K562 (cell line): Measurements from ENCODE around the gene CLCN6. TPM values are rescaled to one million over a fixed set of nuclear protein-coding genes. Genes with fewer than 3 reads are reported as not detected.

ENCODE experiments used
- ATAC-seq: fragments of 200-7000 bp; cut with Tn5 transposase; 3 replicates; pipeline ENCODE4 v1.9.1; 2020; ENCODE audit warnings: moderate library complexity
- BruUV-seq: library from RNA; stranded (reverse); fragments of 400-500 nt; replicated peaks from 2 replicates; lab custom pipeline; 2021; lab: Mats Ljungman, UMichigan
- CTCF ChIA-PET: fragments of 300-600 bp; formaldehyde crosslinking; extraction: SDS; loops from one replicate; lab custom pipeline; 2021; ENCODE audit warnings: low intra/inter-chr PET ratio; lab: Yijun Ruan, JAX
- POLR2A ChIA-PET: fragments of 300-600, 350-650 bp; sonication (Branson Sonifier 250); formaldehyde crosslinking; extraction: SDS; loops from one replicate; lab custom pipeline; 2021; ENCODE audit warnings: antibody characterized with exemption, inconsistent platforms; lab: Yijun Ruan, JAX
- DNase-seq, 4 experiments: peaks; one replicate each; pipeline versions ENCODE4 v3.0.0 to v3.0.0-alpha.2; 2011 to 2018; ENCODE audit warnings: low spot score in 3 of 4, mixed read lengths in 3 of 4; ENCODE audit errors: extremely low read depth in 1 of 4
- FAIRE-seq: peaks from 2 replicates; lab custom pipeline; 2011; peaks lifted over from hg19 to GRCh38; lab: Jason Lieb, UNC
- H2AFZ ChIP-seq: 2 replicates; pipeline ENCODE4 v1.6.0; 2011; ENCODE audit warnings: low read depth, low read length, control low read depth, inconsistent platforms
- H3K27ac ChIP-seq: fragments of 200-600 bp; 3 replicates; pipeline ENCODE4 v1.8.0; 2011; ENCODE audit warnings: low read depth, mild to moderate bottlenecking, control low read depth, inconsistent platforms, low read length, moderate library complexity, mixed read lengths; ENCODE audit errors: extremely low read depth
- H3K27me3 ChIP-seq, 2 experiments: fragments of 300-600 bp in 1 of 2; 2 replicates in 1 of 2; 3 replicates in 1 of 2; pipeline versions ENCODE4 v1.6.0 to v1.8.0; 2011; ENCODE audit warnings: inconsistent platforms in 2 of 2, low read length in 2 of 2, mild to moderate bottlenecking in 1 of 2, mixed read lengths in 1 of 2, moderate library complexity in 1 of 2; ENCODE audit not compliant: control insufficient read depth in 2 of 2, insufficient read depth in 2 of 2
- H3K36me3 ChIP-seq: fragments of 300-600 bp; 3 replicates; pipeline ENCODE4 v1.8.0; 2011; ENCODE audit warnings: mild to moderate bottlenecking, low read length, inconsistent platforms; ENCODE audit not compliant: control insufficient read depth, insufficient read depth
- H3K4me1 ChIP-seq, 2 experiments: fragments of 200-600 bp in 1 of 2; replicated peaks in 1 of 2; 2 replicates in 1 of 2; 3 replicates in 1 of 2; pipeline versions ENCODE4 v1.5.1 to v1.8.0; 2011; ENCODE audit warnings: inconsistent platforms in 2 of 2, low read length in 2 of 2, mild to moderate bottlenecking in 1 of 2, mixed read lengths in 1 of 2, moderate library complexity in 1 of 2; ENCODE audit not compliant: control insufficient read depth in 2 of 2, insufficient read depth in 2 of 2
- H3K4me2 ChIP-seq: 2 replicates; pipeline ENCODE4 v1.6.1; 2011; ENCODE audit warnings: low read length, control low read depth, inconsistent platforms, mixed read lengths; ENCODE audit not compliant: insufficient read depth
- H3K4me3 ChIP-seq: fragments of 200-600 bp; sonication (generic), shearing (Covaris generic); 2 replicates; pipeline ENCODE4 v1.5.1; 2016; ENCODE audit warnings: control low read depth, inconsistent platforms
- H3K79me2 ChIP-seq: fragments of 200-600 bp; 3 replicates; pipeline ENCODE4 v1.8.0; 2011; ENCODE audit warnings: low read length, inconsistent platforms; ENCODE audit not compliant: control insufficient read depth, insufficient read depth
- H3K9ac ChIP-seq, 2 experiments: 2 replicates each; pipeline versions ENCODE4 v1.6.0 to v1.6.1; 2011; ENCODE audit warnings: low read depth in 2 of 2, low read length in 2 of 2, control low read depth in 1 of 2, inconsistent platforms in 1 of 2, mild to moderate bottlenecking in 1 of 2, mixed read lengths in 1 of 2; ENCODE audit not compliant: insufficient read depth in 1 of 2
- H3K9me1 ChIP-seq: one replicate; pipeline ENCODE4 v1.6.0; 2011; ENCODE audit warnings: inconsistent platforms, mild to moderate bottlenecking, low read length, moderate library complexity; ENCODE audit not compliant: control insufficient read depth, insufficient read depth
- H3K9me3 ChIP-seq: replicated peaks from 2 replicates; pipeline ENCODE4 v1.5.1; 2011; ENCODE audit warnings: low read depth, low read length, inconsistent platforms; ENCODE audit not compliant: control insufficient read depth, insufficient read depth
- H4K20me1 ChIP-seq: replicated peaks from 2 replicates; pipeline ENCODE4 v1.6.1; 2011; ENCODE audit warnings: low read length, inconsistent platforms, mixed read lengths; ENCODE audit not compliant: control insufficient read depth, insufficient read depth
- ATF4 ChIP-seq: fragments of 450-650 bp; formaldehyde crosslinking; IDR thresholded peaks from 2 replicates; pipeline ENCODE4 v1.4.0; 2022; ENCODE audit warnings: mild to moderate bottlenecking, moderate library complexity
- BCOR ChIP-seq: fragments of 450-650 bp; IDR thresholded peaks from 2 replicates; pipeline ENCODE4 v1.6.1; 2016
- BMI1 ChIP-seq: fragments of 150-350 bp; IDR thresholded peaks from 2 replicates; pipeline ENCODE4 v1.6.1; 2014; ENCODE audit warnings: low read length
- CBX1 ChIP-seq: sonication (generic); IDR thresholded peaks from 2 replicates; pipeline ENCODE4 v1.6.1; 2016; ENCODE audit warnings: antibody characterized with exemption, low read depth, mild to moderate bottlenecking
- CHD4 ChIP-seq: fragments of 200-600 bp; sonication (generic); IDR thresholded peaks from 3 replicates; pipeline ENCODE4 v1.6.1; 2012; ENCODE audit warnings: low read depth, mild to moderate bottlenecking, mixed read lengths, low read length, inconsistent platforms; ENCODE audit not compliant: insufficient read depth, insufficient replicate concordance, poor library complexity, severe bottlenecking
- HDAC2 ChIP-seq: fragments of 450-650 bp; IDR thresholded peaks from 2 replicates; pipeline ENCODE4 v1.6.1; 2016; ENCODE audit warnings: mild to moderate bottlenecking
- IRF2 ChIP-seq: sonication (generic); formaldehyde crosslinking; IDR thresholded peaks from 2 replicates; pipeline ENCODE4 v1.8.1; 2022; ENCODE audit warnings: mild to moderate bottlenecking, missing genetic modification reagents
- NUFIP1 ChIP-seq: fragments of 450-650 bp; IDR thresholded peaks from 2 replicates; pipeline ENCODE4 v1.6.1; 2018; ENCODE audit not compliant: partially characterized antibody
- RBM25 ChIP-seq: fragments of 200-400 bp; formaldehyde crosslinking; IDR thresholded peaks from 2 replicates; pipeline ENCODE4 v1.6.1; 2018; ENCODE audit warnings: low read length, low read depth, moderate library complexity; ENCODE audit not compliant: severe bottlenecking
- SMARCC2 ChIP-seq: fragments of 450-650 bp; IDR thresholded peaks from 2 replicates; pipeline ENCODE4 v1.6.1; 2017; ENCODE audit warnings: antibody characterized with exemption, moderate library complexity, mild to moderate bottlenecking, low read depth
- THRA ChIP-seq: fragments of 450-650 bp; IDR thresholded peaks from 2 replicates; pipeline ENCODE4 v1.6.1; 2017; ENCODE audit warnings: mild to moderate bottlenecking, moderate library complexity
- ZC3H11A ChIP-seq: IDR thresholded peaks from 2 replicates; pipeline ENCODE4 v1.6.1; 2012; ENCODE audit warnings: low read depth, low read length, improper control_type of control experiment
- ZFP91 ChIP-seq: sonication (generic); formaldehyde crosslinking; IDR thresholded peaks from 2 replicates; pipeline ENCODE4 v1.8.0; 2022; ENCODE audit warnings: mild to moderate bottlenecking, missing genetic modification reagents
- ZNF121 ChIP-seq: sonication (generic); formaldehyde crosslinking; conservative IDR thresholded peaks from 2 replicates; pipeline ENCODE4 v1.8.0; 2022; ENCODE audit warnings: missing genetic modification reagents
- ZNF197 ChIP-seq: fragments of 200-800 bp; sonication (Bioruptor generic); IDR thresholded peaks from 2 replicates; pipeline ENCODE4 v1.6.1; 2016; ENCODE audit warnings: low read depth, missing genetic modification characterization, missing compliant biosample characterization
- ZNF280B ChIP-seq: fragments of 250-450 bp; sonication (Bioruptor Pico); IDR thresholded peaks from 2 replicates; pipeline ENCODE4 v1.5.1; 2021; ENCODE audit warnings: mild to moderate bottlenecking
- WGBS: fragments of 100-300 bp; shearing (Covaris generic); methylation state at CpG from one replicate; pipeline ENCODE4 v1.1.6; 2016; ENCODE audit warnings: low coverage, mixed read lengths; ENCODE audit not compliant: insufficient coverage; ENCODE audit errors: missing lambda C conversion rate; 5-methylcytosine and 5-hydroxymethylcytosine counted together
- in situ Hi-C: fragments of 300-500 bp; cut with MboI; formaldehyde crosslinking; loops from 4 replicates; pipeline ENCODE4 v1.15.0; 2018; ENCODE audit warnings: inconsistent platforms, mixed read lengths
- intact Hi-C: fragments of 100-400 bp; cut with micrococcal nuclease; formaldehyde crosslinking; loops from 2 replicates; pipeline ENCODE4 v1.14.2; 2022
- polyA plus RNA-seq, 8 experiments: library from polyadenylated mRNA; depleted of rRNA in 4 of 8; stranded (reverse) in 5 of 8; unstranded in 3 of 8; fragments of >200 nt; fragmentation: Nextera tagmentation in 2 of 8; fragmentation: Illumina TruSeq in 1 of 8; extraction: Ambion mirVana in 2 of 8; extraction: Trizol in 1 of 8; gene quantifications; 2 replicates each; pipeline versions ENCODE4 v1.2.1 to v1.2.3, GENCODE V29; 2011 to 2014; ENCODE audit warnings: inconsistent platforms in 1 of 8, missing spikeins in 1 of 8
- total RNA-seq, 7 experiments: library from RNA; depleted of rRNA in 6 of 7; stranded (reverse); fragments of >200 nt in 6 of 7; fragmentation: Illumina TruSeq in 2 of 7; extraction: Trizol in 2 of 7; gene quantifications; 2 replicates each; pipeline versions ENCODE4 v1.2.1 to v1.2.3, GENCODE V29; 2011 to 2021; ENCODE audit warnings: low replicate concordance in 1 of 7

The CLCN6 gene
- total and polyA plus RNA-seq, 9 of the 15 experiments (the other 6 are each of a cell fraction or from before 2014, with no cell fraction given): 2.0 to 21.8 (median 13.6) TPM

GRCh38 chr1:11780380-11781147 lies 25.4 kb upstream of the CLCN6 start (continued):
- TF ChIP-seq CHD4 (peak; percentile 89), ZNF280B (no peak), BCOR (peak; percentile 98), RBM25 (peak; percentile 92), CBX1 (0 out of 2 replicates have a peak, but pooled peaks have one; percentile 81), HDAC2 (peak; percentile 90), NUFIP1 (no peak)

- BruUV-seq: no TSS peak
- no peak for ATAC-seq
- no peaks in the 10 kb centered on the region for H4K20me1 ChIP-seq
- no peak for FAIRE-seq
- no peaks in the 10 kb centered on the region for H3K36me3 ChIP-seq
- H3K4me1 ChIP-seq: peaks cover 15 to 52% of the 10 kb centered on the region in 2 experiments
- H3K4me3 ChIP-seq: no peak overlapping the region
- no peaks in the 10 kb centered on the region for H3K27me3 ChIP-seq
- no peak for DNase-seq
- in situ Hi-C loops (no loop called here), intact Hi-C loops (no loop called here)
- H3K9me1 ChIP-seq: no peaks in the 10 kb centered on the region
- H3K9me3 ChIP-seq: no peaks in the 10 kb centered on the region
- ChIA-PET CTCF (no interaction called here), POLR2A (interaction anchor here (1.4 to 8.5 kb wide), 3 partner anchors 9 to 22 kb away, joined by 5 to 66 read pairs (median 8); no protein-coding TSS in a partner anchor)
- peak overlapping the region in 1 of 2 experiments; percentile 41; a peak in 1 of 4 replicates for H3K9ac ChIP-seq
- H3K4me2 ChIP-seq: no peak overlapping the region
- 88% methylated on average over 12 of the region's 12 CpGs for WGBS
- H3K27ac ChIP-seq: no peak overlapping the region
- H3K79me2 ChIP-seq: no peaks in the 10 kb centered on the region; the same call in 2 of the 3 replicates
- H2AFZ ChIP-seq: no peak overlapping the region
- TF ChIP-seq BMI1: no peak
- no peak for TF ChIP-seq ZNF197 (CRISPR knock-in tag)
- no peak for TF ChIP-seq THRA
- no peak for TF ChIP-seq ATF4 (CRISPR knock-in tag)
- TF ChIP-seq ZNF121 (CRISPR knock-in tag): no peak
- no peak for TF ChIP-seq ZC3H11A
- no peak for TF ChIP-seq SMARCC2
- TF ChIP-seq IRF2: no peak
- TF ChIP-seq ZFP91 (CRISPR knock-in tag): no peak
These were observed 24.7 kb upstream of the CLCN6 start for GRCh38 chr1:11781297-11781696.
